PC-3 (cell line): ENCODE measurements around the gene ZNF710.

Source experiments
- EZH2 ChIP-seq: fragments of 300-600 bp; sonication (generic); IDR thresholded peaks from one replicate; pipeline ENCODE4 v1.6.1; 2017; ENCODE audit warnings: antibody characterized with exemption, mild to moderate bottlenecking, low read length; ENCODE audit not compliant: unreplicated experiment
- EZH2phosphoT487 ChIP-seq: fragments of 300-600 bp; sonication (generic); IDR thresholded peaks from 2 replicates; pipeline ENCODE4 v1.6.1; 2018; ENCODE audit warnings: mild to moderate bottlenecking, antibody characterized with exemption, low read length, borderline replicate concordance
- TF ChIP-seq, protein P1 (sequence below): fragments of 300-600 bp; sonication (generic); conservative IDR thresholded peaks from 2 replicates; pipeline ENCODE4 v1.5.1; 2017; ENCODE audit warnings: antibody characterized with exemption, low read depth, mild to moderate bottlenecking, low read length

DNA sequence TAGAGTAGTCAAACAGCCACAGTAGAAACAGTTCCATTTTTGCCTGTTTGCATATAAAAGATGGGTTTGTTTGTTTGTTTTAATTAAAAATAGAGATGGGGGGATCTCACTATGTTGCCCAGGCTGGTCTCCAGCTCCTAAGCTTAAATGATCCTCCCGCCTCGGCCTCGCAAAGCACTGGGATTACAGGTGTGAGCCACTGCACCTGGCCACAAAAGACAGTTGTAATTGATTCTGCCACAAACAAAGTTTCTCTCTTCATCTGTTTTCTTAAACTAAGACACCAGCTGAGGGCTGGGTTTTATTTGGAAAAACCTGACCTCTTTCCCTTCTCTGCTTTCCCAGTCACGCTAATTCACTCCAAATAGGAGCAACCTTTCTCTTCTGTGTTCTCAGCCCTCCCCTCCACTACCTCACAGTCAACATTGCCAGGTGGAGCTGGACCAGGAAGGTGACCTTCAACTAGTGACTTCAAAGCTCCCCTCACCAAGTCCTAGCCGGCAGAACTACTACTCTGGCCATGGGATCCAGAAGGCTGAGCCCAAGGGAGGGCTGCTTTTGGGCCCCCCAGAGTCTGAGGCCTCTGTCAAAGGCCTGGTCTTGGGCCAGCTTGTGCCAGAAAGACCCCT lies 102.7 kb downstream of the ZNF710 start:
- TF ChIP-seq EZH2: no peak
- TF ChIP-seq, protein P1, sequence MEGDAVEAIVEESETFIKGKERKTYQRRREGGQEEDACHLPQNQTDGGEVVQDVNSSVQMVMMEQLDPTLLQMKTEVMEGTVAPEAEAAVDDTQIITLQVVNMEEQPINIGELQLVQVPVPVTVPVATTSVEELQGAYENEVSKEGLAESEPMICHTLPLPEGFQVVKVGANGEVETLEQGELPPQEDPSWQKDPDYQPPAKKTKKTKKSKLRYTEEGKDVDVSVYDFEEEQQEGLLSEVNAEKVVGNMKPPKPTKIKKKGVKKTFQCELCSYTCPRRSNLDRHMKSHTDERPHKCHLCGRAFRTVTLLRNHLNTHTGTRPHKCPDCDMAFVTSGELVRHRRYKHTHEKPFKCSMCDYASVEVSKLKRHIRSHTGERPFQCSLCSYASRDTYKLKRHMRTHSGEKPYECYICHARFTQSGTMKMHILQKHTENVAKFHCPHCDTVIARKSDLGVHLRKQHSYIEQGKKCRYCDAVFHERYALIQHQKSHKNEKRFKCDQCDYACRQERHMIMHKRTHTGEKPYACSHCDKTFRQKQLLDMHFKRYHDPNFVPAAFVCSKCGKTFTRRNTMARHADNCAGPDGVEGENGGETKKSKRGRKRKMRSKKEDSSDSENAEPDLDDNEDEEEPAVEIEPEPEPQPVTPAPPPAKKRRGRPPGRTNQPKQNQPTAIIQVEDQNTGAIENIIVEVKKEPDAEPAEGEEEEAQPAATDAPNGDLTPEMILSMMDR: no peak
- no peak for TF ChIP-seq EZH2phosphoT487
